Measurements from ENCODE around the gene FUT8.

GRCh38 chr14:65565948-65566347 is 153.4 kb downstream of the FUT8 start:
- TF ChIP-seq CTCF (IDR thresholded peaks at IDR 0.05), result no peak
- TF ChIP-seq POLR2A (IDR thresholded peaks at IDR 0.05), result no peak
